HL-60 (cell line): ENCODE measurements around the gene MACROD2.

Experiments used
- DNase-seq, 2 experiments: peaks; one replicate each; pipeline ENCODE4 v3.0.0-alpha.2; 2010 to 2020; ENCODE audit warnings: low read depth in 1 of 2, low spot score in 1 of 2
- H3K27ac ChIP-seq: fragments of 250-450 bp; sonication (Bioruptor Pico); replicated peaks from 2 replicates; pipeline ENCODE4 v1.5.1; 2020; ENCODE audit warnings: mild to moderate bottlenecking, moderate library complexity
- H3K27me3 ChIP-seq: fragments of 250-450 bp; sonication (Bioruptor Pico); 2 replicates; pipeline ENCODE4 v1.5.1; 2021; ENCODE audit warnings: mild to moderate bottlenecking, moderate library complexity; ENCODE audit not compliant: insufficient read depth, poor library complexity, severe bottlenecking
- H3K4me3 ChIP-seq: replicated peaks from 2 replicates; pipeline ENCODE4 v1.5.1; 2011; ENCODE audit warnings: mild to moderate bottlenecking, control low read depth, low read length; ENCODE audit not compliant: insufficient read depth
- GABPA ChIP-seq: IDR thresholded peaks from 2 replicates; pipeline ENCODE4 v1.6.1; 2012; ENCODE audit warnings: low read depth
- POLR2AphosphoS5 ChIP-seq: IDR thresholded peaks from 2 replicates; pipeline ENCODE4 v1.6.1; 2012; ENCODE audit warnings: low read depth
- REST ChIP-seq: IDR thresholded peaks from 2 replicates; pipeline ENCODE4 v1.6.1; 2012; ENCODE audit warnings: low read depth; ENCODE audit not compliant: insufficient replicate concordance
- SPI1 ChIP-seq: IDR thresholded peaks from 2 replicates; pipeline ENCODE4 v1.6.1; 2012; ENCODE audit warnings: low read depth, mild to moderate bottlenecking, borderline replicate concordance
- TF ChIP-seq, protein P1 (sequence below): IDR thresholded peaks from one replicate; pipeline ENCODE4 v1.5.1; 2011; ENCODE audit warnings: low read length, control low read depth, inconsistent platforms; ENCODE audit not compliant: insufficient read depth

Gene MACROD2

DNA sequence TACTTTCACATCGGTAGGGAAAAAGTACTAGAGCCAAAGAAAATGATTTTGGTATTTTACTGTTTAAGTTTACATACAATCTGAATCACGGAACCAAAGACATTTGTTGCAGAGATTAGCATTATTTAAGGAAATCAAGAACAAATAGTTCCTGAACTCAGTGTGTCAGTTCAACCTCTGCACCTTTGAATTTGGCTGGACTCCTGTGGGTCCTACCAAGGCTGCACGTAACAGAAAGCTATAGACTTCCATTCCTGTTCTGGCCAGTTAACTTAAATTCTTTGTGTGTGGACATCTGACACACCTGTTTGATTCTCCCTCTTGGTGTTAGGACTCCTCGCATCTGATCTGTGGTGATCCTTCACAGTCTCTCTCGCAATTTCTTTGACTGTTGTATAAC lies 69.6 kb downstream of the MACROD2 start:
- no peaks in the 10 kb centered on the region for H3K27me3 ChIP-seq
- DNase-seq: no peak
- no peak overlapping the region for H3K4me3 ChIP-seq
- no peak overlapping the region for H3K27ac ChIP-seq
- TF ChIP-seq REST (no peak), SPI1 (no peak), GABPA (no peak), POLR2AphosphoS5 (no peak)
- TF ChIP-seq, protein P1, sequence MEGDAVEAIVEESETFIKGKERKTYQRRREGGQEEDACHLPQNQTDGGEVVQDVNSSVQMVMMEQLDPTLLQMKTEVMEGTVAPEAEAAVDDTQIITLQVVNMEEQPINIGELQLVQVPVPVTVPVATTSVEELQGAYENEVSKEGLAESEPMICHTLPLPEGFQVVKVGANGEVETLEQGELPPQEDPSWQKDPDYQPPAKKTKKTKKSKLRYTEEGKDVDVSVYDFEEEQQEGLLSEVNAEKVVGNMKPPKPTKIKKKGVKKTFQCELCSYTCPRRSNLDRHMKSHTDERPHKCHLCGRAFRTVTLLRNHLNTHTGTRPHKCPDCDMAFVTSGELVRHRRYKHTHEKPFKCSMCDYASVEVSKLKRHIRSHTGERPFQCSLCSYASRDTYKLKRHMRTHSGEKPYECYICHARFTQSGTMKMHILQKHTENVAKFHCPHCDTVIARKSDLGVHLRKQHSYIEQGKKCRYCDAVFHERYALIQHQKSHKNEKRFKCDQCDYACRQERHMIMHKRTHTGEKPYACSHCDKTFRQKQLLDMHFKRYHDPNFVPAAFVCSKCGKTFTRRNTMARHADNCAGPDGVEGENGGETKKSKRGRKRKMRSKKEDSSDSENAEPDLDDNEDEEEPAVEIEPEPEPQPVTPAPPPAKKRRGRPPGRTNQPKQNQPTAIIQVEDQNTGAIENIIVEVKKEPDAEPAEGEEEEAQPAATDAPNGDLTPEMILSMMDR: no peak

DNA sequence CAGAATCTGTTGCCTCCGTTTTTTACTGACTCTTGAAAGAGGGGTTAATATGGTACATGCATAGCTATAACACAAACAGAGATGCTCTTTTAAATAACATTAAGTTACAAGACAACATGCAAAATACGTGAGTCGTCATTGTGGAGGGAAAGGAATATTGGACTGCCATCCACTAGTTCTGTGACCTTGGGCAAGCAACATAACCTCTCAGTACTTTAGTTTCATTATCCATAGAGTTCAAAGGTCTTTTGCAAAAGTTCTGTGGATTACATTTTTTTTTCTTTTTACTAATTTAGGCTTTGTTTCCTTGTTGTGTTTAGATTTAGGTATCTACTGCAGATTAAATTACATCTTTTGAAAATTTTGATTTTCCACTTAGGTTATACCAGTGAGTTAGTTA lies 70.5 kb downstream of the MACROD2 start:
- Histone ChIP-seq H3K27ac (no peak overlapping the region), H3K27me3 (no peaks in the 10 kb centered on the region), H3K4me3 (no peak overlapping the region)
- TF ChIP-seq POLR2AphosphoS5: no peak
- TF ChIP-seq REST: no peak
- no peak for TF ChIP-seq SPI1
- TF ChIP-seq GABPA: no peak
- no peak for DNase-seq

DNA sequence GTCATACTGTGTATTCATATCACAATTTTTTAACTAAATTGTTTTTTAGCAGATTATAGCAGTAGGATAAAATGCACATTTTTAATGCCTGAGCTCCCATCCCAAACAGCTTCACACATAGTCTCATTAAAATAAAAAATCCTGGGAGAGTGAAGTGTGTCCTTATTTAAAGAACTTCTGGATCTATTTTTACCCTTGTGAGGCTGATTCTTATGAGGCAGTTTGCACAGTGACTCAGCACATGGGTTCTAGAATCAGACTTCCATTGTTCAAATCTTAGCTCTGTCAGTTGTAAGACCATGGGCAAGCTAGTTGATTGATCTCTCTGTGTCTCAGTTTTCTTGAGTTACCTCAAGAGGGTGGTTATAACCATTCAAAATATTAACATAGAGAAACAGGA lies 72.3 kb downstream of the MACROD2 start:
- no peak overlapping the region for H3K27ac ChIP-seq
- H3K27me3 ChIP-seq: no peaks in the 10 kb centered on the region
- DNase-seq: no peak
- no peak for TF ChIP-seq SPI1
- TF ChIP-seq POLR2AphosphoS5: no peak
- TF ChIP-seq, protein P1: no peak
- no peak for TF ChIP-seq REST
- TF ChIP-seq GABPA: no peak
- no peak overlapping the region for H3K4me3 ChIP-seq

DNA sequence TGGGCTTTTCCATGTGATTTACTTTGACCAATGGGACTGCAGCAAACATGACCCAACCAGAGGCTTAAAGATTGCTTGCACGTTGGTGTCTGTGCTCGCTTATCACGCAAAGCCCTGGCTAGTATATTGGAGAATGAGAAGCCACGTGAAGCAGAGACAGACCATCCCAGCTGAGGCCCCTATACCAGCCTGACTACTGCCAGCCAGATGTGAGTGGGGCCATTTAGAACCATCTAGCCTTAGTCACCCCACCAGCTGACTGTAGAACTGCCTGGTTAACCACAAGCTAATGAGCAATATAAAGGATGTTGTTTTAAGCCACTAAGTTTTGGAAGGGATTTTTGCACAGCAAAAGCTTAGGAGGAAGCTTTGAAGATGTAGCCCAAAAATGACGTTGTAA lies 74.5 kb downstream of the MACROD2 start:
- Histone ChIP-seq H3K4me3 (no peak overlapping the region), H3K27ac (no peak overlapping the region), H3K27me3 (no peaks in the 10 kb centered on the region)
- TF ChIP-seq REST (no peak), GABPA (no peak), SPI1 (no peak), POLR2AphosphoS5 (no peak)
- TF ChIP-seq, protein P1: no peak
- no peak for DNase-seq
